D721Med (cell line): ENCODE results near the gene TNFSF13B.
"Not testable (repeated sequence)": the region's sequence is repeated elsewhere in the genome, so short reads cannot be mapped to it uniquely, and the experiment has no call there.

Experiments used
- DNase-seq: peaks from one replicate; pipeline ENCODE4 v3.0.0; 2011; ENCODE audit warnings: low spot score; ENCODE audit not compliant: insufficient read length
- FAIRE-seq: peaks from 2 replicates; lab custom pipeline; 2011; peaks lifted over from hg19 to GRCh38; lab: Jason Lieb, UNC
- TF ChIP-seq, protein P1 (sequence below): IDR thresholded peaks from 2 replicates; pipeline ENCODE4 v1.5.1; 2012; ENCODE audit warnings: mild to moderate bottlenecking, control low read depth; ENCODE audit not compliant: insufficient read depth; ENCODE audit errors: missing control alignments

TNFSF13B gene

GRCh38 chr13:108230377-108230776 lies 39.1 kb upstream of the TNFSF13B start:
- TF ChIP-seq, protein P1, sequence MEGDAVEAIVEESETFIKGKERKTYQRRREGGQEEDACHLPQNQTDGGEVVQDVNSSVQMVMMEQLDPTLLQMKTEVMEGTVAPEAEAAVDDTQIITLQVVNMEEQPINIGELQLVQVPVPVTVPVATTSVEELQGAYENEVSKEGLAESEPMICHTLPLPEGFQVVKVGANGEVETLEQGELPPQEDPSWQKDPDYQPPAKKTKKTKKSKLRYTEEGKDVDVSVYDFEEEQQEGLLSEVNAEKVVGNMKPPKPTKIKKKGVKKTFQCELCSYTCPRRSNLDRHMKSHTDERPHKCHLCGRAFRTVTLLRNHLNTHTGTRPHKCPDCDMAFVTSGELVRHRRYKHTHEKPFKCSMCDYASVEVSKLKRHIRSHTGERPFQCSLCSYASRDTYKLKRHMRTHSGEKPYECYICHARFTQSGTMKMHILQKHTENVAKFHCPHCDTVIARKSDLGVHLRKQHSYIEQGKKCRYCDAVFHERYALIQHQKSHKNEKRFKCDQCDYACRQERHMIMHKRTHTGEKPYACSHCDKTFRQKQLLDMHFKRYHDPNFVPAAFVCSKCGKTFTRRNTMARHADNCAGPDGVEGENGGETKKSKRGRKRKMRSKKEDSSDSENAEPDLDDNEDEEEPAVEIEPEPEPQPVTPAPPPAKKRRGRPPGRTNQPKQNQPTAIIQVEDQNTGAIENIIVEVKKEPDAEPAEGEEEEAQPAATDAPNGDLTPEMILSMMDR = no peak
- DNase-seq (no peak), FAIRE-seq (peak; percentile 38)

GRCh38 chr13:108249150-108249549 lies 20.4 kb upstream of the TNFSF13B start:
- FAIRE-seq (no peak), DNase-seq (no peak)
- TF ChIP-seq, protein P1 = no peak

DNA sequence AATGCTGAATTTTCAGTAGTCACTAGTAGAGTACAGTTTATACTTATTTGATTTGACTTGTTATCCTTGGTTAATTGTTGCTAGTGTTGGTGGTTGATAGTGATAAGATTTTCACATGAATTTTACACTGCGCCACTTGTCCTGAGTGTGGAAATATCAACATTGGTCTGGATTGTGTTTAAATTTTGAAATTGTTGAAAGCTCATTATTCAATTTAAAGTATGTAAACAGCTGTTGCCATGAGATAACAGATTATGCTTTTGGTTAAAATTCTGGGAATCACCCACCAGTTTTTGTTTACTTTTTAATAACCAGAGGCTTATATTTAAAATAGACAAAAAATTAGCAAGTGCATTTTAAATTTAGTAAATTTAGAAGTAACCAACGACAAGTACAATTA lies 12.3 kb upstream of the TNFSF13B start:
- FAIRE-seq = no peak
- no peak for DNase-seq
- TF ChIP-seq, protein P1 = no peak

DNA sequence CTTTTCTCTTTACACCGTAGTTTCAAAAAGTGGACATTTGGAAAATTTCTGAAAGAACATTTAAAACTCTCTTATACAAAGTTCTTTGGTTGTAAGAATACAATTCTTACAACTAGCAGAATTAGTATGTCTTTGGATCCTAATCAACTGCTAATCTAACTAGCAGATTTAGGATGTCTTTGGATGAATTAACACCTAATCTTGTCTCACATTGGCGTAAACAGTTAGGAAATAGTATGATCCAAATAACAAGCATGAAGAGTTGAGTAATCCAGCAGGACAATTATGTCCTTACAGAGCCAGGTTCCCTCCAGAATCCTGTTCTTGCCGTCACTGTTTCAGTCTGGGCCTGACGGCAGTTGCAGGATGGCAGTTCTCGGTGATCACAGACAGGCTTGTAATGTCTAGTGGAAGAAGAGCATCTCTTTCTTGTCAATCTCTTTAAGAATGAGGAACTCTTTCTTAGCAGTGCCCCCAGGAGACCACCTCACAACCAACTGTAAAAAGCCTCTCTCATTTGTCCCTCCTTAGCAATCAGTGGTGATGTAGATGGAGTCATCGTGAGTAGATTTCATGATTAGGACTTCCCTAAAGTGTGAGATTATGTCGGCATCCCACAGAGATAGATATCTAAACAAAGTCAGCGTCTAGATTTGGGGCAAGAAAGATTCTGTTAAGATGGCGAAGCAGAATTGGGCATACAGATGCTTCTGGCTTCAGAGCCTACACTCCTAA lies 5.7 kb upstream of the TNFSF13B start:
- TF ChIP-seq, protein P1 = no peak
- FAIRE-seq (no peak), DNase-seq (no peak)

DNA sequence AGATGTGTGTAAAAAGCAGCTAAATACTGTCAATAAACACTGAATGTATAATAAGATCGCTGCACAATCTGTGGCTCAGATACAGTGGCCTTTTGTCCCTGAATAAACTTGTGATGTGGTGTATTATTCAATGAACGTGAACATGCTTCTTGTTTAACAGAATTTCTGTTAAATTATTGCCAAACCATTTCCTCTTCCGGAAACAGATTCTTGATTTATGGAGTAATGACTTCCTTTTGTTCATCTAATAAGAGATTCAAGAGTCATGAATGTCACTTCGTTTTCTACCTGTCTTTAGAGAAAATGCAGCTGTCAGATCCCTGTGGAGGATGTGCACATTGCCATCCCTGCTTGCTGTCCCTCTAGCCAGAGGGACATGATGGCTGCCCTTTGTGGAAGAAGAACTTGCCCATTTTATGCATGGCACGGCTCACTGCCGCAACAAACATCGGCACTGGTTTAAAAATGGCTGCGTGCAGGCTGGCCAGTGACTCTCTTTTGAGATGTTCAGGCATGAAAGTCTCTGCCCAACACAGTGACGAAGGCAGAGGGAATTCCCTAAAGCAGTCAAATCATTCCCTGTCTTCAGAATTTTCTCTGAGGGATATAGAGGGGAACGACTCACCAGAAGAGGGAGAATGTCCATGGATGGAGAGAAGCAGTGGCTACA lies 3.1 kb upstream of the TNFSF13B start:
- no peak for DNase-seq
- no peak for FAIRE-seq
- TF ChIP-seq, protein P1 = no peak

- FAIRE-seq (no peak), DNase-seq (no peak)
- TF ChIP-seq, protein P1 = no peak
These were observed 2.2 kb upstream of the TNFSF13B start for GRCh38 chr13:108267347-108267746.

DNA sequence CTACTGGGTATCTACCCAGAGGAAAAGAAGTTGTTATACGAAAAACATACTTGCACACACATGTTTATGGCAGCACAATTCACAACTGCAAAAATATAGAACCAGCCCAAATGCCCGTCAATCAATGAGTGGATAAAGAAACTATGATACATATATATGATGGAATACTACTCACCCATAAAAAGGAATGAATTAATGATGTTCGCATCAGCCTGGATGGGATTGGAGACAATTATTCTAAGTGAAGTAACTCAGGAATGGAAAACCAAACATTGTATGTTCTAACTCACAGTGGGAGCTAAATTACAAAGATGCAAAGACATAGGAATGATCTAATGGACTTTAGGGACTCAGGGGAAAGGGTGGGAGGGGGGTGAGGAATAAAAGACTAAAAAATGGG lies 1.7 kb upstream of the TNFSF13B start:
- FAIRE-seq, DNase-seq: not testable (repeated sequence)
